ENCODE results near the gene ST8SIA6. TPM values are rescaled to one million over a fixed set of nuclear protein-coding genes. Genes with fewer than 3 reads are reported as not detected.

ST8SIA6 gene
- total RNA-seq, 2 experiments from 2014 or later, result 0.19 to 0.34 TPM

DNA sequence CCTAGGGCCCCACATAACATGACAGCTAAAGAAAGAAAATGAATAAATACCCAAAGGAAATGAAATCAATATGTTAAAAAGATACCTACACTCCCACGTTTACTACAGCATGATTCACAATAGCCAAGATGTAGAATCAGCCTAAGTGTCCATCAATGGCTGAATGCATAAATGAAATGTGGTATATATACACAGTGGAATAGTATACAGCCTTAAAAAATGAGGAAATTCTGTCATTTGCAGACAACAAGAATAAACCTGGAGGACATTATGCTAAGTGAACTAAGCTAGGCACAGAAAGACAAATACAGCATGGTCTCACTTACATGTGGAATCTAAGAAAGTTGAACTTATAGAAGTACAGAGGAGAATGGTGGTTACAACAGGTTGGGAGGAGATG is 102.9 kb downstream of the ST8SIA6 start:
- ChIA-PET POLR2A (no interaction called here), CTCF (interaction anchor here (0.9 to 1.5 kb wide), 3 partner anchors 11 to 24 kb away, joined by 3 to 6 read pairs (median 3); no protein-coding TSS in a partner anchor)
- H3K27me3 Mint-ChIP-seq, result peaks cover 19% of the 10 kb centered on the region

DNA sequence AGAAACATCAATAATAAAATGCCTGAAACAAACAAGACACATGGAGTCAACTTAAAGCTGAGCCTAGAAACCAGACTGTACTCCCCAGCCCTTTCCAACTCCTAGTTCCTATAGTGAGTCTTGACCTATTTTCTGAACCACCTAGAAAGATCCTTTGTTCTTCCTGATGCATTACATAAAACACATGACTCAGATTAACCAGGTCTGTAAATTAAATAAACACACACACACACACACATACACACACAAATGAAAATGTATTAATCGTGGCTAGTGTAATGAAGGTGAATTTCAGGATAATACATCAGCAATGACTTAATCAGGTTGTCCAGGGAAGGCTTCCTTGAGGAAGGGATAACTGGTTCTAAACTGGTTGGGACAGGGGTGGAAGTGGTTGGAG is 104.7 kb downstream of the ST8SIA6 start:
- ATAC-seq (ENCODE audit: poor library complexity) (no peak), DNase-seq (no peak)
- ChIA-PET POLR2A (no interaction called here), CTCF (no interaction called here)
- Mint-ChIP-seq H3K27me3 (peaks cover 11% of the 10 kb centered on the region), H3K27ac (no peak overlapping the region), H3K4me3 (no peak overlapping the region), H3K36me3 (ENCODE audit: low read depth) (no peaks in the 10 kb centered on the region), H3K4me1 (ENCODE audit: low read depth) (no peaks in the 10 kb centered on the region), H3K9me3 (peaks cover 3% of the 10 kb centered on the region)
- Histone ChIP-seq H3K4me1 (ENCODE audit: insufficient read depth, low read length) (no peaks in the 10 kb centered on the region), H3K27ac (ENCODE audit: low read depth in 1 of 2, low read length in 2 of 2) (no peak overlapping the region), H3K27me3 (ENCODE audit: control insufficient read depth in 1 of 2, insufficient read depth in 2 of 2, low read length in 2 of 2) (peaks cover 0 to 3% of the 10 kb centered on the region in 2 experiments), H3K4me3 (ENCODE audit: low read length) (no peak overlapping the region), H3K36me3 (ENCODE audit: insufficient read depth, low read length) (no peaks in the 10 kb centered on the region), H3K9me3 (ENCODE audit: control insufficient read depth in 1 of 2, insufficient read depth in 1 of 2, low read length in 2 of 2) (no peaks in the 10 kb centered on the region)
- TF ChIP-seq, protein P1, sequence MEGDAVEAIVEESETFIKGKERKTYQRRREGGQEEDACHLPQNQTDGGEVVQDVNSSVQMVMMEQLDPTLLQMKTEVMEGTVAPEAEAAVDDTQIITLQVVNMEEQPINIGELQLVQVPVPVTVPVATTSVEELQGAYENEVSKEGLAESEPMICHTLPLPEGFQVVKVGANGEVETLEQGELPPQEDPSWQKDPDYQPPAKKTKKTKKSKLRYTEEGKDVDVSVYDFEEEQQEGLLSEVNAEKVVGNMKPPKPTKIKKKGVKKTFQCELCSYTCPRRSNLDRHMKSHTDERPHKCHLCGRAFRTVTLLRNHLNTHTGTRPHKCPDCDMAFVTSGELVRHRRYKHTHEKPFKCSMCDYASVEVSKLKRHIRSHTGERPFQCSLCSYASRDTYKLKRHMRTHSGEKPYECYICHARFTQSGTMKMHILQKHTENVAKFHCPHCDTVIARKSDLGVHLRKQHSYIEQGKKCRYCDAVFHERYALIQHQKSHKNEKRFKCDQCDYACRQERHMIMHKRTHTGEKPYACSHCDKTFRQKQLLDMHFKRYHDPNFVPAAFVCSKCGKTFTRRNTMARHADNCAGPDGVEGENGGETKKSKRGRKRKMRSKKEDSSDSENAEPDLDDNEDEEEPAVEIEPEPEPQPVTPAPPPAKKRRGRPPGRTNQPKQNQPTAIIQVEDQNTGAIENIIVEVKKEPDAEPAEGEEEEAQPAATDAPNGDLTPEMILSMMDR (IDR thresholded peaks at IDR 0.05), result no peak
- intact Hi-C loops (cut with DNase I, micrococcal nuclease), result no loop called here

More for the DNA sequence above, 102.9 kb downstream of the ST8SIA6 start:
- H3K36me3 ChIP-seq (ENCODE audit: insufficient read depth, low read length), result no peaks in the 10 kb centered on the region
- TF ChIP-seq, protein P1 (IDR thresholded peaks at IDR 0.05), result no peak
- no peaks in the 10 kb centered on the region for H3K4me1 Mint-ChIP-seq (ENCODE audit: low read depth)
- no peak overlapping the region for H3K4me3 ChIP-seq (ENCODE audit: low read length)
- no peaks in the 10 kb centered on the region for H3K9me3 ChIP-seq (ENCODE audit: control insufficient read depth in 1 of 2, insufficient read depth in 1 of 2, low read length in 2 of 2)
- H3K9me3 Mint-ChIP-seq, result peaks cover 3% of the 10 kb centered on the region
- no peak overlapping the region for H3K27ac Mint-ChIP-seq
- ATAC-seq (ENCODE audit: poor library complexity) (no peak), DNase-seq (no peak)
- H3K36me3 Mint-ChIP-seq (ENCODE audit: low read depth), result no peaks in the 10 kb centered on the region
- H3K27me3 ChIP-seq (ENCODE audit: control insufficient read depth in 1 of 2, insufficient read depth in 2 of 2, low read length in 2 of 2), result peaks cover 0 to 3% of the 10 kb centered on the region in 2 experiments
- H3K4me3 Mint-ChIP-seq, result no peak overlapping the region
- H3K27ac ChIP-seq (ENCODE audit: low read depth in 1 of 2, low read length in 2 of 2), result no peak overlapping the region
- intact Hi-C loops (cut with DNase I, micrococcal nuclease), result no loop called here
- H3K4me1 ChIP-seq (ENCODE audit: insufficient read depth, low read length), result no peaks in the 10 kb centered on the region

DNA sequence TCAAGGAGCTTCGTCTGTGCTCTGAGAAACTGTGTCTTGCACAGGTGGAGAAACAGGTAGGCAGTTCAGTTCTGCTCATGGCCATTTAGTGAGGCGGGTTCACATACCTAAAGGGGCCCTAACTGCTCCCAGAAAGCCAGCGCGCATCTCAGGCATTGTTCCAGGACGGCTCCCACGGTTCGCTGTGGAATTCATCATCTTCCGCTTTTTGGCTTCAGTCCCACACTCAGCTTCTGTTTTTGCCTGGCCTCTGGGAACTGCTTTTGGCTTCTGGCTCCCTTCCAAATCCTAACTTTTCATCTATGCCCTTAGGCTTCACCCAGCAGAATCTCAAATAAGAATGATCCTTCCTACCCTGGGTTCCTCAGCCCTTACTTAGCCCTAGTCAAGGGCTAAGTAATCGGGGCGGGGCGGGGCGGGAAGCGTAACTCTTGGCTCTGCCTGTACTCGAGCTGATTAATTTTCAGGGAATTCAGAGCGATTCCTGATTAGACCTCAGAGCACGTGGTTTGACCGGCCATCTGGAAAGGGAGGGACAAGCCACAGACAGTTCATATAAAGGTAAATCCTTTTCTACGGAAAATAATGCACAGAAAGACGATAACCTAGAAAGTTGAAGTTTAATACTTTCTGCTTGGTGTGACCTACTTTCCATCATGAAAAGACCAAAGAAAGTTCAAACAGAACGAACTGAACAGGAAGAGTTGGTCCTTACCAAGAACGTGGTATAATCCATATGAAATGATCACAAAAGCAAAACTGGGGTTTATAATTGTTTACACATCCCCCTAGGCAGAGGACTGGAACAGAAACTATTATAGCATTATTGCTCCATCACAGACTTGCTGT is 105.7 kb downstream of the ST8SIA6 start:
- Histone ChIP-seq H3K27me3 (ENCODE audit: control insufficient read depth in 1 of 2, insufficient read depth in 2 of 2, low read length in 2 of 2) (peaks cover 0 to 3% of the 10 kb centered on the region in 2 experiments), H3K4me1 (ENCODE audit: insufficient read depth, low read length) (no peaks in the 10 kb centered on the region), H3K27ac (ENCODE audit: low read depth in 1 of 2, low read length in 2 of 2) (no peak overlapping the region), H3K9me3 (ENCODE audit: control insufficient read depth in 1 of 2, insufficient read depth in 1 of 2, low read length in 2 of 2) (no peaks in the 10 kb centered on the region), H3K4me3 (ENCODE audit: low read length) (no peak overlapping the region), H3K36me3 (ENCODE audit: insufficient read depth, low read length) (no peaks in the 10 kb centered on the region)
- ChIA-PET POLR2A (no interaction called here), CTCF (no interaction called here)
- H3K9me3 Mint-ChIP-seq, result peaks cover 3% of the 10 kb centered on the region
- no peaks in the 10 kb centered on the region for H3K4me1 Mint-ChIP-seq (ENCODE audit: low read depth)
- H3K4me3 Mint-ChIP-seq, result no peak overlapping the region
- no peak for DNase-seq
- TF ChIP-seq, protein P1 (IDR thresholded peaks at IDR 0.05), result no peak
- H3K27me3 Mint-ChIP-seq, result peaks cover 11% of the 10 kb centered on the region
- ATAC-seq (ENCODE audit: poor library complexity), result no peak
- intact Hi-C loops (cut with DNase I, micrococcal nuclease), result no loop called here
- no peaks in the 10 kb centered on the region for H3K36me3 Mint-ChIP-seq (ENCODE audit: low read depth)
- no peak overlapping the region for H3K27ac Mint-ChIP-seq

Measured in CD4-positive, alpha-beta T cell (primary cell).